Fibroblast of villous mesenchyme (primary cell): ENCODE results near the gene RRP12. TPM values are rescaled to one million over a fixed set of nuclear protein-coding genes. Genes with fewer than 3 reads are reported as not detected.

ENCODE experiments used
- DNase-seq: peaks from one replicate; pipeline ENCODE4 v3.0.0-alpha.2; 2010; ENCODE audit warnings: low read depth
- H3K4me3 ChIP-seq: 2 replicates; pipeline ENCODE4 v1.5.1; 2011; ENCODE audit warnings: low read depth, mild to moderate bottlenecking, low read length
- CTCF ChIP-seq: IDR thresholded peaks from 2 replicates; pipeline ENCODE4 v1.5.1; 2012; ENCODE audit warnings: low read depth, mild to moderate bottlenecking, low read length; ENCODE audit not compliant: insufficient read depth
- total RNA-seq: library from RNA; depleted of rRNA; stranded (reverse); fragments of >200 nt; gene quantifications from 2 replicates; pipeline ENCODE4 v1.2.3, GENCODE V29; 2012

Gene RRP12
- total RNA-seq, 1 donor: 25.5 TPM

- peak overlapping the region; percentile 78 for H3K4me3 ChIP-seq
- peak; percentile 63 for DNase-seq
- no peak for TF ChIP-seq CTCF
Observed at GRCh38 chr10:97333601-97334369, 67.4 kb downstream of the RRP12 start.

GRCh38 chr10:97333351-97333600 lies 67.9 kb downstream of the RRP12 start:
- peak overlapping the region; percentile 78 for H3K4me3 ChIP-seq
- peak; percentile 44 for DNase-seq
- peak; percentile 21 for TF ChIP-seq CTCF

- peak; percentile 55 for TF ChIP-seq CTCF
- peak overlapping the region; percentile 78 for H3K4me3 ChIP-seq
Observed at GRCh38 chr10:97332591-97333350, 68.4 kb downstream of the RRP12 start.

GRCh38 chr10:97331153-97331703 lies 69.9 kb downstream of the RRP12 start:
- DNase-seq: no peak
- no peak for TF ChIP-seq CTCF
- no peak overlapping the region for H3K4me3 ChIP-seq

More at GRCh38 chr10:97332591-97333350, 68.4 kb downstream of the RRP12 start:
- DNase-seq: peak; percentile 88

- no peak for DNase-seq
- no peak overlapping the region for H3K4me3 ChIP-seq
- TF ChIP-seq CTCF: no peak
Observed at GRCh38 chr10:97329766-97330165, 71.4 kb downstream of the RRP12 start.

- H3K4me3 ChIP-seq: no peak overlapping the region
- peak; percentile 48 for DNase-seq
- TF ChIP-seq CTCF: no peak
Observed at GRCh38 chr10:97328646-97329453, 72.3 kb downstream of the RRP12 start.
